RWPE2 (cell line): ENCODE results near the gene DCAF4L1.

Experiments
- ATAC-seq: fragments of 200-7000 bp; cut with Tn5 transposase; 3 replicates; pipeline ENCODE4 v1.9.1; 2021; ENCODE audit warnings: low read depth
- DNase-seq: peaks from one replicate; pipeline ENCODE4 v3.0.0-alpha.2; 2020; ENCODE audit warnings: low spot score
- H3K27ac ChIP-seq: fragments of 450-650 bp; 2 replicates; pipeline ENCODE4 v1.5.1; 2017; ENCODE audit warnings: mild to moderate bottlenecking; ENCODE audit not compliant: poor library complexity, severe bottlenecking
- H3K27me3 ChIP-seq: fragments of 250-450 bp; sonication (Bioruptor Pico); 2 replicates; pipeline ENCODE4 v1.5.1; 2021; ENCODE audit warnings: mild to moderate bottlenecking, moderate library complexity; ENCODE audit not compliant: insufficient read depth, poor library complexity, severe bottlenecking
- H3K36me3 ChIP-seq: fragments of 250-450 bp; sonication (Bioruptor Pico); 2 replicates; pipeline ENCODE4 v1.5.1; 2020; ENCODE audit warnings: low read depth, mild to moderate bottlenecking, moderate library complexity
- H3K4me1 ChIP-seq: fragments of 250-450 bp; sonication (Bioruptor Pico); 2 replicates; pipeline ENCODE4 v1.5.1; 2021; ENCODE audit warnings: mild to moderate bottlenecking, moderate library complexity; ENCODE audit not compliant: insufficient read depth, poor library complexity, severe bottlenecking
- H3K4me3 ChIP-seq: fragments of 250-450 bp; sonication (Bioruptor Pico); 2 replicates; pipeline ENCODE4 v1.5.1; 2021; ENCODE audit warnings: mild to moderate bottlenecking, moderate library complexity; ENCODE audit not compliant: severe bottlenecking
- H3K9me3 ChIP-seq: fragments of 250-450 bp; sonication (Bioruptor Pico); 2 replicates; pipeline ENCODE4 v1.5.1; 2021; ENCODE audit warnings: mild to moderate bottlenecking, moderate library complexity; ENCODE audit not compliant: severe bottlenecking
- TF ChIP-seq, protein P1 (sequence below): fragments of 450-650 bp; IDR thresholded peaks from one replicate; pipeline ENCODE4 v1.5.1; 2017; ENCODE audit warnings: mild to moderate bottlenecking, moderate library complexity; ENCODE audit not compliant: poor library complexity, severe bottlenecking

The DCAF4L1 gene

DNA sequence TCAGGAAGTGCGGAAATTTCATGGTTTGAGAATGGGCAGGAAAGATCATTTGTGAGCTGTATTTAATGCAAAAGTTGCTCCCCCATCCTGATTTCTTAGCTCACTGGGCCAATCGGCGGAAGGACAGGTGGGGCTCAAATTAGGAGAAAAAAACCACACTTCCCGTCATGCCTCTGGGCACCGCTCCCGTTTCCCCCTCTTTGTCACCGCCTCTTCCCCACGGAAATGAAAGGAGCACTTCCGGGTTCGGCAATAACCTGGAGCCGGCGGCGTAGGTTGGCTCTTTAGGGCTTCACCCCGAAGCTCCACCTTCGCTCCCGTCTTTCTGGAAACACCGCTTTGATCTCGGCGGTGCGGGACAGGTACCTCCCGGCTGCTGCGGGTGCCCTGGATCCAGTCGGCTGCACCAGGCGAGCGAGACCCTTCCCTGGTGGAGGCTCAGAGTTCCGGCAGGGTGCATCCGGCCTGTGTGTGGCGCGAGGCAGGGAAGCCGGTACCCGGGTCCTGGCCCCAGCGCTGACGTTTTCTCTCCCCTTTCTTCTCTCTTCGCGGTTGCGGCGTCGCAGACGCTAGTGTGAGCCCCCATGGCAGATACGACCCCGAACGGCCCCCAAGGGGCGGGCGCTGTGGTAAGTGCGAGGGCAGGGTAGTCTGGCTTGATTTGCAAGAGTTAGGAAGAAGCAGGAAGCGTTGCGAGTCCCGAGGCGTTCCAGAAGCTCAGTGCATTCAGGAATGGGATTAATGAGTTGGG lies 46.5 kb upstream of the DCAF4L1 start, which contains the start of gene TMEM33:
TSS of gene TMEM33 (plus strand) at position 529 of the 751 bp plus-strand sequence. CDS start at position 585, 56 bp downstream.
- TF ChIP-seq, protein P1, sequence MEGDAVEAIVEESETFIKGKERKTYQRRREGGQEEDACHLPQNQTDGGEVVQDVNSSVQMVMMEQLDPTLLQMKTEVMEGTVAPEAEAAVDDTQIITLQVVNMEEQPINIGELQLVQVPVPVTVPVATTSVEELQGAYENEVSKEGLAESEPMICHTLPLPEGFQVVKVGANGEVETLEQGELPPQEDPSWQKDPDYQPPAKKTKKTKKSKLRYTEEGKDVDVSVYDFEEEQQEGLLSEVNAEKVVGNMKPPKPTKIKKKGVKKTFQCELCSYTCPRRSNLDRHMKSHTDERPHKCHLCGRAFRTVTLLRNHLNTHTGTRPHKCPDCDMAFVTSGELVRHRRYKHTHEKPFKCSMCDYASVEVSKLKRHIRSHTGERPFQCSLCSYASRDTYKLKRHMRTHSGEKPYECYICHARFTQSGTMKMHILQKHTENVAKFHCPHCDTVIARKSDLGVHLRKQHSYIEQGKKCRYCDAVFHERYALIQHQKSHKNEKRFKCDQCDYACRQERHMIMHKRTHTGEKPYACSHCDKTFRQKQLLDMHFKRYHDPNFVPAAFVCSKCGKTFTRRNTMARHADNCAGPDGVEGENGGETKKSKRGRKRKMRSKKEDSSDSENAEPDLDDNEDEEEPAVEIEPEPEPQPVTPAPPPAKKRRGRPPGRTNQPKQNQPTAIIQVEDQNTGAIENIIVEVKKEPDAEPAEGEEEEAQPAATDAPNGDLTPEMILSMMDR: no peak
- H3K27me3 ChIP-seq: no peaks in the 10 kb centered on the region
- no peaks in the 10 kb centered on the region for H3K9me3 ChIP-seq
- H3K4me3 ChIP-seq: peak within 1 kb of the TSS; percentile 82
- H3K4me1 ChIP-seq: peaks cover 42% of the 10 kb centered on the region
- H3K36me3 ChIP-seq: peaks cover 38% of the 10 kb centered on the region
- DNase-seq: peak; percentile 83
- ATAC-seq: peak; percentile 85
- peak within 1 kb of the TSS; percentile 68 for H3K27ac ChIP-seq

DNA sequence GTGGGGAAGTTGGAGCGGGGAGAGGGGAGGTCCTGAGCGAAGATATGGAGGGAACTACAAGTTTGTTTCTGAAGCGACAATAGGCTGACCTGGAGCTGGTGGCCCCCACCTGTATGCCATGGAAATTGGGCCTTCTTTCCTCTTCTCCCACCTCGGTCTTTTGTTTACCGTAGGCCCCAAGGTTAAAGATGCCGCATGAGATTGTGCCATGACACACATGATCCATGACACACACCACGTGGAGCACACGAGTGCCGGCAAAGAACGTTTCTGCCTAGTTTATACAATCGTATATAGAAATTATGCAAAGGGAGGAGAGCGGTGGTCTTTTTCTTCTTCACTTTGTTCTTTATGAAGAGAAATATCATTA lies 45.9 kb upstream of the DCAF4L1 start:
- ATAC-seq (peak; percentile 2; the same call in 1 of the 3 replicates), DNase-seq (no peak)
- TF ChIP-seq, protein P1: no peak
- H3K4me1 ChIP-seq: peaks cover 42% of the 10 kb centered on the region
- H3K27me3 ChIP-seq: no peaks in the 10 kb centered on the region
- H3K4me3 ChIP-seq: peak overlapping the region; percentile 82
- H3K27ac ChIP-seq: peak overlapping the region; percentile 68
- no peaks in the 10 kb centered on the region for H3K9me3 ChIP-seq
- peaks cover 43% of the 10 kb centered on the region for H3K36me3 ChIP-seq

DNA sequence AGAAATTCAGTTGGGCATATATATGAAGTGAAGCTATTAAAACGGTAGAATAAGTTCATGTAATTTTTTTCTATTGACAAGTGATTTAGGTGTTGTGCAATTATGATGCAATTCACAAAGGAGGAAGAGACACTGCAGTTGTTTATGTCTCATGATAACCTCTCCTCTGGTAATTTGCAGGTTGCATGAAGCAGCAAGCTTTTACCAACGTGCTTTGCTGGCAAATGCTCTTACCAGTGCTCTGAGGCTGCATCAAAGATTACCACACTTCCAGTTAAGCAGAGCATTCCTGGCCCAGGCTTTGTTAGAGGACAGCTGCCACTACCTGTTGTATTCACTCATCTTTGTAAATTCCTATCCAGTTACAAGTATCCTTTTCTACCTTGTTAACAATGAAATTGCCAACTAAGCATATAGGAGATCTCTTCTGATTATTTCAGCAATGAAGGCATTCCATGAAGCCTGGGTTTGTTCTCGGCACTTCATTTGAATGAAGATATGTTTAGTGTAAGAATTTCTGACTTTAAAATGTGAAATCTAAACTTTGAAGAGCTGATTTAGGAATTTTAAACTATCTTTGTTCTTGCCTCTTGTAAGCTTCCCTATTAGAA lies 42.4 kb upstream of the DCAF4L1 start:
- no peaks in the 10 kb centered on the region for H3K27me3 ChIP-seq
- ATAC-seq: peak; percentile 81
- H3K4me1 ChIP-seq: peaks cover 42% of the 10 kb centered on the region
- DNase-seq: no peak
- peaks cover 77% of the 10 kb centered on the region for H3K36me3 ChIP-seq
- no peak overlapping the region for H3K4me3 ChIP-seq
- TF ChIP-seq, protein P1: no peak
- H3K9me3 ChIP-seq: no peaks in the 10 kb centered on the region
- H3K27ac ChIP-seq: peak overlapping the region; percentile 33

DNA sequence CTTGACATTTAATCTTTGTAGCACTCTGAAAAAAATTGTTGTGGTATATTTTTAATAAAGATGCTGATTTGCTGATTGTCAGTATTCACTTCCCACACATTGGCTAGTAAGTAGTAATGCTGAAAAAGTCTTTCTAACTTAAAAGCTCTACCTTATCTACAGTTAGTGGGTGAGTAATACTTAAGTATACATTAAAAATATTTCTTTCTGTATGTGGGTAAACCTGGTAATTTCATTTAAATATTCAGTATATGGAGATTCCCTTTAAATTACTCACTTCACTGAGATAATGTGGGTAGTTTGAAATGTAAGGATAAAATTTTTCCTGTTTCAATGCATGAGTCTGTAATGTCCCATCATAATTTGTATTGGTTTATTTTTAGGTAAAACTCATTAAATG lies 40.7 kb upstream of the DCAF4L1 start:
- no peak overlapping the region for H3K4me3 ChIP-seq
- TF ChIP-seq, protein P1: no peak
- DNase-seq: no peak
- no peaks in the 10 kb centered on the region for H3K9me3 ChIP-seq
- no peak for ATAC-seq
- no peak overlapping the region for H3K27ac ChIP-seq
- peaks cover 38% of the 10 kb centered on the region for H3K4me1 ChIP-seq
- no peaks in the 10 kb centered on the region for H3K27me3 ChIP-seq
- H3K36me3 ChIP-seq: peaks cover 93% of the 10 kb centered on the region

DNA sequence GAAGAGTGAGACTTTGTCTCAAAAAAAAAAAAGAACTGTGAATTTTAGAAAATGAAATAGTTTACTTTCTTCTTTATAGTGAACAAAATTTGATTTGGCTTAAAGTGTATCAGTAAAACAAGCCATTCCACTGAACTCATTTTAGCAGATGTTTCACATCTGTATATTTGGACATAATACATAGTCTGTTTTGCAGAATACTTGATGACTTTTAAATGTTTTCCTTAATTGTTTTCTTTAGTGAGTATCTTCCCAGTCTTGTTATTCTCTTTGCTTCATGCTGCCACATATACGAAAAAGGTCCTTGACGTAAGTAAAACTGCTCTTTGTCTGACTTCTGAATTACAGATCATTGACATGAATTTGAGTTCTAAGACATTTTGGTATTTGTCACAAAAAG lies 38.0 kb upstream of the DCAF4L1 start:
- Histone ChIP-seq H3K36me3 (peaks cover 93% of the 10 kb centered on the region), H3K27ac (no peak overlapping the region), H3K27me3 (no peaks in the 10 kb centered on the region), H3K4me1 (peaks cover 13% of the 10 kb centered on the region), H3K4me3 (no peak overlapping the region), H3K9me3 (no peaks in the 10 kb centered on the region)
- ATAC-seq (no peak), DNase-seq (no peak)
- TF ChIP-seq, protein P1: no peak
